Measurements from ENCODE around the gene CCBE1.

DNA sequence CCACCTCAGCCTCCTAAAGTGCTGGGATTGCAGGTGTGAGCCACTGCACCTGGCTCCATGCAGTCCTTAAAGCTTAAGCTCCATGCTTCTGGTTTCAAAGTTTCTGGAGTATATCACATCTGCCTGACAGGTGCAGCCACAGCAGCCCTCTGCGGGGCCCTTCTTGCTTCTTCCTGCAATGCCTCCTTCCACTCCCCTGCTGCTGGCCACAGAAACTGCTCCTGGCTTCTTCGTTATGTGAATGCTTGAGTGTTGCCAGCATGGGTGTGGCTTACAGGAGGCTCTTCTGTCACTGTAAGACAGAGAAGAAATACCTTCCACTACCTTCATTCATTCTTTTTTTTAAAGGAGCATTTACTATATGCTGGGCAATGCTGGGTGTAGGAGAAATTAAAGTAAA, 10.1 kb upstream of the CCBE1 start:
- TF ChIP-seq, protein P1, sequence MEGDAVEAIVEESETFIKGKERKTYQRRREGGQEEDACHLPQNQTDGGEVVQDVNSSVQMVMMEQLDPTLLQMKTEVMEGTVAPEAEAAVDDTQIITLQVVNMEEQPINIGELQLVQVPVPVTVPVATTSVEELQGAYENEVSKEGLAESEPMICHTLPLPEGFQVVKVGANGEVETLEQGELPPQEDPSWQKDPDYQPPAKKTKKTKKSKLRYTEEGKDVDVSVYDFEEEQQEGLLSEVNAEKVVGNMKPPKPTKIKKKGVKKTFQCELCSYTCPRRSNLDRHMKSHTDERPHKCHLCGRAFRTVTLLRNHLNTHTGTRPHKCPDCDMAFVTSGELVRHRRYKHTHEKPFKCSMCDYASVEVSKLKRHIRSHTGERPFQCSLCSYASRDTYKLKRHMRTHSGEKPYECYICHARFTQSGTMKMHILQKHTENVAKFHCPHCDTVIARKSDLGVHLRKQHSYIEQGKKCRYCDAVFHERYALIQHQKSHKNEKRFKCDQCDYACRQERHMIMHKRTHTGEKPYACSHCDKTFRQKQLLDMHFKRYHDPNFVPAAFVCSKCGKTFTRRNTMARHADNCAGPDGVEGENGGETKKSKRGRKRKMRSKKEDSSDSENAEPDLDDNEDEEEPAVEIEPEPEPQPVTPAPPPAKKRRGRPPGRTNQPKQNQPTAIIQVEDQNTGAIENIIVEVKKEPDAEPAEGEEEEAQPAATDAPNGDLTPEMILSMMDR (IDR thresholded peaks at IDR 0.05): no peak
- no peak for TF ChIP-seq POLR2A (IDR thresholded peaks at IDR 0.05)

Measured in adrenal gland (tissue), 5 donors.